NCI-H1930 (cell line): ENCODE data around the gene CLDN11.

Source experiments
- DNase-seq, 2 experiments: peaks; one replicate each; lab custom pipeline; 2025; lab: John Stamatoyannopoulos, UW

Gene CLDN11

DNA sequence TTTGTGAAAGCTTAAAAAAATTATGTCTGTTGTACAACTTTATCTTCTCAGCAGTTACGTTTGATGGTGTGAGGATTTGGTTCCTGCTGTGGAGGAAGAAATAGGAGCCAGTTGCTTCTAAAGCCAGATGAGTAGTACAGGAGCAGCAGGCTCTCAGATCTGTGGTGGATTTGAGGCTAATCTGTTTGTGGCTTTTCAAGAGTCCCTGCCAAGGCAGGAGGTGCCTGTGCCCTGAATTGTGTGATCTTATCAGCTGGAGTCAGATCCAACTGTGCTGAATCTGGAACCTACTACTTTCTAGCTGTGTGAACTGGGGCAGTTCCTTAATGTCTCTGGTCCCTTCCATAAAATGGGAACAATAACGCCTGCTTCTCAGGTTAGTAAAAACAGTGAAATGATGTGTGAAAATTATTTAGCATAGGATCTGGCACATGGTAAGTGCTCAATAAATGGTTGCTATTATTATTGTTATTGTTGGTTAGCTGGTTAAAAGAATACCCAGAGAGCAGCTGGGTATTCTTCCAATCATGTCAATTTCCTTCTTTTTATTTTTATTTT lies 7.7 kb downstream of the CLDN11 start:
- no peak for DNase-seq

DNA sequence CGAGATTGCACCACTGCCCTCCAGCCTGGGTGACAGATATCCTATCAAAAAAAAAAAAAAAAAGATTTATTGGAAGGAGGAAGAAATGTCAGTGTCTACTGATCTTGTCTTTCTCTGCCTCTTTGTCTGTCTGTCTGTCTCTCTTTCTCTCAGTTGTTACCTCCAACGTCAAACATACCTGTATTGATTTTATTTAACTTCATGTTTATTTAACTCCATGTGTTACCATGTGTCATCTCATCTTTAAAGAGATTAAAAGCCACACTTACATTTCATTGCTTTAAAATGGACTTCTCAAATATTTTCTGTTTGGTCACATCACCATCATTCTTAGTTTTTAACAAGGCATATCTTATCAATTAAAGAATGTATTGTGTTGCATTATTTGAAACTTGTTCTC lies 9.4 kb downstream of the CLDN11 start:
- DNase-seq = no peak

DNA sequence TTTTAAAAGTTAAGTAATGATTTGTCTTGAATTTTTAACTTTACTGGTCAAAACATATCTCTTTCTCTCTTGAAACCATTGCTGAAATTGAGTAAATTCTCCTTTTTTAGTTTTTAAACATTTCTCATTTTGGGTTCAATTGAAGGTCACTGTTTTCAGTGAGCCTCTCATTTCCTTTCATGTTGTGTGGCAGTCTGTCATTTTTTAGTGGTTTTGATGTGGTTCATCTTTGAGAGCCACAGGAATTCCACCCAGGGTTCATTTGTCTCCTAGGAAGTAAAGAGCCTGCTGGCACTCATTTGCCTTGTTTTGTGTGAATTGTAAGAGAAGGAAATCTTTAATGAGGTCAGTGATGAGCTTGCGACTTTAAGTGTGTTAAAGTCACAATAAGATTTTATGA lies 10.4 kb downstream of the CLDN11 start:
- no peak for DNase-seq

DNA sequence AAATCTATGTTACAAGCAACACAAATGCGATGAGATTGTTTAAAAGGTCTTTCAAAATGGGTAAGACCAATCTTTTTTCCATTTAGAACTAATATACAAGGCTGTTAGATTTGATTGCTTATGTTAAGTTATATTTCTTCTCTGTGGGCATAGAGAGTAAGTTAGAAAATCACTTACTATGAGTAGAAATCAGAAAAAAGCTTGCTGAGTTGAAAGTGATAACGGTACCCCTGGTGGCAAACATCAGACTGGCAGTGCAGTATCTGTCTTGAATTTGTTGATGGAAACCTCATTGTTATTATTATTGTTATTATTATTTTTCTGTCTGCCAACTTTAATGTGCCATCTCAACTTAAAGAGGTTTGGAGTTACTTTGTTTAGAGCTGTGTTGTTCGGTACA lies 12.4 kb downstream of the CLDN11 start:
- DNase-seq = no peak

DNA sequence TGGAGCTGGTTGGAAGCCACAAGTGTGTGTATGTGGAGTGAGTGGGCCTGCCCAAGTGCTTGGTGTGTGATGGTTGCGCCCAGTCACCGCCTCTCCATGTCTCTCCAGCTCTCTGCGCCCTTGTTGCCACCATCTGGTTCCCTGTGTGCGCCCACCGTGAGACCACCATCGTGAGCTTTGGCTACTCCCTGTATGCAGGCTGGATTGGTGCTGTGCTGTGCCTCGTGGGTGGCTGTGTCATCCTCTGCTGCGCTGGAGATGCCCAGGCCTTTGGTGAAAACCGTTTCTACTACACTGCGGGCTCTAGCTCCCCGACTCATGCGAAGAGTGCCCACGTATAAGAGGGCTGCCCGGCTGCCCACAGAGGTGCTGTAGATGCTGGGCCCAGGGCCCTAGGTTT lies 13.7 kb downstream of the CLDN11 start:
- no peak for DNase-seq

DNA sequence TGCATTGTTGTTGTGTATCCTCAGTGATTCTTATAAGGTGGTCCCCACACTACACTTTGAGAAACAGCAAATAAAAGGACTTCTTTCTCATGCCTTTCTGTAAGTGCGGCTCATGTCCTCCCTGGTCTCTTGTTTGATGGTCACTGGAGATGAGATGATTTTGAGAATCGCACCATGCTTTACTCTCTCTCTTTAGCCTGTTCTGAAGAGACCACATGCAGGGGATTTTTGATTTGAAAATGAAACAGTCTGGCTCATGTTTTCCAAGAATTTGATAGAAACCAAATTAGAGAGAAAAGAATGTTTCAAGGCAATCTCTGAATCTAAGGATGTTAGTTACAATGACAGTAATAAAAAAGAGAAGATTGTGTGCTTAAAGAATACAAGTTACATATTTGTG lies 18.0 kb downstream of the CLDN11 start:
- DNase-seq = no peak

DNA sequence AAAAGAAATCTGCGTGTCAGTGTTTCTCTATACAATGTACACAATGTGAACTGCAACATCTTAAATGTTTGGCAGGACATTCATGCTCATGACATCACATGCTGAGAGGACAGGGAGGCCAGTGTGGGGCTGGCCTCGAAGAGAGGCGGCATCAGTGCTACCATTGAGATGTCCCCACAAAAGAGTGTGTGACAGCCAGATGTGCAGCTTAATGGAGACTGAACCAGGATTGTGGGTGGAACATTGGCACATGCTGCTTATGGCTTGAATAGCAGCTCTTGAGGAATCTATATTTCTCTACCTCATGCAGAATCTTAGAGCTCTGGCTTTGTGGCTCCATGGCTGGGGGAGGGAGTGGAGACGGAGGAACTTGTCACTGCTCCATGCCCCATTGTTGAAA lies 18.5 kb downstream of the CLDN11 start:
- DNase-seq = no peak

DNA sequence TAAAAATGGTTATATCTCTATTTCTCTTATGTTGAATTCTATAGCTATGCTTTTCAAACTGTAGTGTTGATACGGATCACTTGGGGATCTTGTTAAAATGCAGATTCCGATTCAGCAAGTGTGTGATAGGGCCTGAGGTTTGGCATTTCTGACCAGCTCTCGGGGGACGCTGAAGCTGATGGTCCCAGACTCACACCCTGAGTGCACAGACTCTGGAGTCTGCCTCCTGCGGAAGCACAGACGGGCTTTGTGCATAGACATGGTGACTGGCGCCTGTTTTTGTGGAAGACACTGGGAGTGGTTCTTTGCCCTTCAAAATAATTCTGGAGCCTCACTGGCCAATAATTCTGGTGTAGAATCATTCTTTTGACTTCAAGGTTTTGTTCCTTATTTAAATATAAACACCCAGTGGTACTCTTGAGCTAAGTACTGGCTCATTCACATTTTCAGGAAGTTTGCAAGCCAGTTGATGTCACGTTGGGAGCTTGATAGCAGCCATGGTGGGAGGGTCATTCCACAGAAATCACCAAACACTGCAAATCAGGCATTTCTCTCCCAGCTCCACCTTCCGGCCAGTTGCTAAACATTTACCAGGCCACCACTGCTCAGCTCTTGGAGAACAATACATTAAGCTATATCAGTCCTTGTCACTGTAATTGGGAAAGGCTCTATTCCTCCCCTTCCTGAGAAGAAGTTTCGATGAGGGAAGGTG lies 19.2 kb downstream of the CLDN11 start:
- no peak for DNase-seq

DNA sequence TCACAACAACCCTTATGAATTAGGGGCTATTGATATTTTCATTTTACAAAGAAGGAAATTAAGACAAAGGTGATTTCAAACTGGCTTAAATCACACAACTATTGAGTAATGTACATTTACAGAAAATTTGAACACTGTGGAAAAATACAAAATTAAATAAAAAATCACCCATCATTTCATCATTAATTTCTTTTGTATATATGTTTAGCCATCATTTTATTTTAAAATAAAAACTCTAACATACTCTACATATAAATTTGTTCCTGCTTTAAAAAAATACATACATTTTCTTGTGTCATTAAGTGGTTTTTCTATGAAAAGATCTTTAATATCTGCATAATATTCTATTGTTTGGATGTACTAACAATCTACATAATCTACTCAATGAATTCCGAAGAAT lies 20.2 kb downstream of the CLDN11 start:
- no peak for DNase-seq

DNA sequence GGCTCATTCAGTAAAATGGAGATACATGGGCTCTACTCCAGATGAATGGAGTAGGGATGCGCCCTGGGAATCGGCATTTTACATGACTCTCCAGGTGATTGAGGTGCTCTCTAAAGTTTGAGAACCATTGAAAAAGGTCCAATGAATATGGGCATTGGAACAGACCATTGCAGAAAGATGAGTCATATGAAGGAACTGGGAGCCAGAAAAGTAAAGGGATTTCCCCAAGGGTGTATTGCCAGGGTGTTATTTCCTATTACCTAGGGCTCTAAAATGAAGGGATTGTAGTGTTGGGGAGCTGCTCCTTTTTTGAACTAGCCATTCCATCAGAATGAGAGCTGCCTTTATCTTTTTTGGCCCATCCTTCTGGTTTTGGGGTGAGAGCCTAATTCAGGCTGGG lies 21.7 kb downstream of the CLDN11 start:
- no peak for DNase-seq

DNA sequence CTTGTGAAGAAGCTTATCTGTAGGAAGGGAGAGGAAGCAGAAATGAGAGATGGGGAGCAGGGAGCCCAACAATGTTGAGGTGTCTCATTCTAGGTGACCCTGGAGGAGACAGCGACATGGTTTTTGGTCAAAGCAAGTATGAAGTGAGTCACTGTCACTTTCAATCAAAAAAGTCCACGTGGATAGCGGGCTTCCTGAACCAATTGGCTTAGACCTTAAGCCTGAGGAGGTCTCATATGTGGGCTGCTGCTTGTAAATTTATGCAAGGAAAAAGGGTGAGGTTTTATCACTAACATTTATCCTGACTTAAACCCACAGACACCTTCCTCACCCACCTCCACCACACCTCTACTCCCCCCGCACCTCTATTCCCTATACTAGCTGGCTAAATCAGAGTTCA lies 22.7 kb downstream of the CLDN11 start:
- DNase-seq = no peak

DNA sequence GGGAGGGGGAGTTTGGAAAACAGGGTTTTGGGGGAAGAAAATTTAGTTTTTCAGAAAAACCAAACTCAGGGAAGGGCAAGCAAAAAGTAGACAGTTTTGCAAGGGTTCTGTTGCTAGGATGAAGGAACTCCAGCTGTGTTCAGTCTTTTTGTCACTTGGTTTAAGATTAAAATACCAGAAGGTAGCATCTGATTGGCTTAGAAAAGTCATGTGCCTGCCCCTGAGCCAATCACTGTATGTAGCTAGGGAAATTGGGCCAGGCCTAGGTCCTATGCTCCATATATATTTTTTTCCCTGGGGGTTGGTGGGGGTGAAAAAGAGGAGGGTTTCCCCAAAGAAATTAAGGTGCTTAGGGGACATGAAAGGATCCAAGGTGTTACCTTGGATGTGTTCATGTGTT lies 24.3 kb downstream of the CLDN11 start:
- no peak for DNase-seq

DNA sequence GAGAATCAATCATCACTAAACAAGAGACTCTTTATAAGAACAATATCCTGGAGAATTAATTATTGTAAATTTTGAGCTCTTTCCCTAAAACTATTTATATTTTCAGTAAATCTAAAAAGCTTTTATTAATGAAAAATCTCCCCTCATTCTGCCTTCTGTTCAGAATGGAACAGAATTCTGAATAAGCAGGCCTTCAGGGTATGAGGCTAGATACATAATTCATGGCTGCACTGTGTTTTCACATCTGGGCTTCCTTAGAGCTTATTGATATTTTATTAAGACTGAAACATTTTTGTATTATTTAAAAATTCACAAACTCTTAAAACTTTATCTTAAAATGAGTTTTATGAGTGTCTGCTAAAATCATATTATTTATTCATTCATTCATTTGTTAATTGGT lies 24.8 kb downstream of the CLDN11 start:
- DNase-seq = no peak

DNA sequence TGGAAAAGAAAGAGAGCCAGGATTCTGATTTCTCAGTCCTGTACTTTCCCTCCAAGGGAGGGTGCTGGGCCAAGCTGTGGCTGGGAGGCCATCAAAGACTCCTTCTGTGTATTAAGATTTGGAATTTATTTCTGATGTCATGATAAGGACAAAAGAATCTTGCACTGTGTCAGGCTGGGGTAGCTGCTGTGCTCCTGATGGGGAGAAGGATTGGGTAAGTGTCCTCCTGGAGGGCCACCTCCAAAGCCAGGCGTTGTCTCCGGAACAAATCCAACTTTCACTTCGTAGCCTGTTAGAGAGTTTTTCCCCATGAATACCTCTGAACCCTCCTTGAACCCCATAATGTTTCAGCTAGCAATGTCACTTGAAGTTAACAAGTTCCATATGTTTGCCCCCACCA lies 29.9 kb downstream of the CLDN11 start:
- DNase-seq = no peak

DNA sequence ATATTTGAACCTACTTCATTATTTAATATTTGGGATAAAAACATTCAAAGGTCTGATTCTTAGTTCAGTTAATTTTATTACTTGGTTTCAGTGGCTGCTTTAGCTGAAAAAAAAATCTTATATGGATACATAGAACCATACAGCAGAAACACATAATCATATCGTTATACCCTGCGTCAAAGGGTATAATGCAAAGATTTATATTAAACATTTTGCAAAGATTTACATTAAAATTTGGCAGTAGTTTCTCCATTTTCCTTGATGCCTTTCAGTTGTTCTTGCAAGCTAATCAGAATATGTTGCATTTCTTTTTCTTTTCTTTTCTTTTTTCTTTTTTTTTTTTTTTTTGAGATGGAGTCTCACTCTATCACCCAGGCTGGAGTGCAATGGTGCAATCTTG lies 31.4 kb downstream of the CLDN11 start:
- DNase-seq = no peak

DNA sequence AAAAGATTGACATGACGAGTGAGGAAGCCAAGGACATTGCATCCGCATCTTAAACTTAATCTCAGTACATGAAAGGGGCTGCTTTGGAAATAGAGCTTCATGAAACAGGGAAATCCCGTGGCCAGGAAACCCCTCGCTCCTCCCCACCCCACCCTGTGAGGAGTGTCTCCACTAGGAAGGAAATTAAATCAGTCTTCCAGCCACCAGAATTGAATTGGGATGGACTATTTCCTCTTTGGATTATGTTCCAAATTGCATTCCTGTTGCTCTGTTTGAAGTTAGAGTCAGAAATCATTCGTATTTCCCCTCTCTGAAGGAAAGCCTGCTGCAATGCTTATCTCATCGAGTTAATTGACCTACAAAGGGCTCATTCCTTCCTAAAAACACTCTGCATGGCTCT lies 35.8 kb downstream of the CLDN11 start:
- DNase-seq = no peak

DNA sequence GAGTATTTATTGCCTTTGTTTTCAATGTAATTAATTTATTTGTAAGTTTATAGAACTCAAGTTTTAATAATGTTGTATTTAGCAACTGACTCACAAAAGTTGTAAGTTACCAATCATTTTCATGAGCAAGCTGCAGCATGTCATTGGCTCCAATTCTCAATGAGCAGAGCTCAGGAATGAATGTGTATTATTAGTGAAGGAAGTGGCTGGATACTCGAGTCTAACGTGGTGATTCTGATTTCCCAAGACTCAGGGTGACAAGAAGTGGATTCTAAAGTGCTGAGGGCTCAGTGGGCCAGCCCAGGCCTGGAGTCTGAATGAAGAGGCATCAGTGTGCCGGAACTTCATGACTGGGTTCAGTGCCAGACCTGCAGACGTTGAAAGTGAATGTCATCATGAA lies 39.6 kb downstream of the CLDN11 start:
- no peak for DNase-seq

DNA sequence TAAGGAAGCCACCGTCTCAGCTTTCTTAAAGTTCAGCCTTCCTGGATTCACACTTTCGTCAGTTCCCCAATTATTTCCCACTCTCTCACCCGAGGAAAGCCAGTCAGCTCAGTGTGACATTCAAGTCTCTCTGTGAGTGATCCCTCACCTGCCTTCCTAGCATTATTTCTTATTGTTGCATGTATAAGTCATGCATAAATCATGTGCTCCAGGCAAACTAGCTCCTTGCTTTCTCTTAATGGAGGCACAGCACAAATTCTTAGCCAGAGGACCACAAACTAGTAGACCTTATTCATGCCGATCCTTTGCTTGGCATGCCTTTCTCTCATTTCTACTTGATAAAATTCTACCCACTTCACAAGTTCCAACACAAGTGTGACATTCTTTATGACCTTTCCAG lies 44.3 kb downstream of the CLDN11 start:
- DNase-seq = no peak

DNA sequence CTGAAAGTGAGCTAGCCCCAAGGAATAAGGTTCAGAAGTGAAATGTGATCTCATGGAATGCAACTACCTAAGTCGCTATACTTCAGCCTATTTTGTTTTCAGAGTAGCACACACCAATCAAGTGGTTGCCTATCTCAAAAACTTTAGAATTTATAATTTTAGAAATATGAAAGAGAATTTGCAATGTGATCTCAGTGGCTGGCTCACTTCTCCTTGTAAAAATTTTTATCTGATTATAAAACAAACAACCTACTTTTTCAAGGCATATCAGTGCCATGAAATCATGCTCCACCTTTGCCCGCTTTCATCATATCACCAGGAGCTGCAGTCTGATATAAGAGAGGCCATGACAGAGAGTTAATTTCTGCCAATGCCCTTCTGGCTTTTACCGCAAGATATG lies 47.3 kb downstream of the CLDN11 start:
- no peak for DNase-seq

DNA sequence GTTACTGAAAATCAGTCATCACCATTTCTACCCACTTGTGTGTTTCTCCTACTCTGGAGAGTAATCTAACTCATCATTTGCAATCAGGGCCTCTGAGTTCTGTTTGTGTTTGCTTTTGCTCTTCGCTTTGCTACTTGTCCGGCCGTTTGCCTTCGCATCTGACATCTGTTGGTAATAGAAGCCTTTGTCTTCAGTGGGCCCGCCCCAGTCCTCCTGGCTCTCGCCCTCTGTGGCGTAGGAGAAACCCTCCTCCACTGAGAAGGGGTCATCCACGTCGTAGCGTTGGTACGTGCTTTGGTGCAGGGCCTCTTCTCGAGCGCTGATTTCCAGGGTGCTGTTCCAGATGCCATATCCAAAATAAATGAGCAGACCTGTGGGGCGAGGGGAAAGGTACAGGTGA lies 48.3 kb downstream of the CLDN11 start:
- DNase-seq = no peak

DNA sequence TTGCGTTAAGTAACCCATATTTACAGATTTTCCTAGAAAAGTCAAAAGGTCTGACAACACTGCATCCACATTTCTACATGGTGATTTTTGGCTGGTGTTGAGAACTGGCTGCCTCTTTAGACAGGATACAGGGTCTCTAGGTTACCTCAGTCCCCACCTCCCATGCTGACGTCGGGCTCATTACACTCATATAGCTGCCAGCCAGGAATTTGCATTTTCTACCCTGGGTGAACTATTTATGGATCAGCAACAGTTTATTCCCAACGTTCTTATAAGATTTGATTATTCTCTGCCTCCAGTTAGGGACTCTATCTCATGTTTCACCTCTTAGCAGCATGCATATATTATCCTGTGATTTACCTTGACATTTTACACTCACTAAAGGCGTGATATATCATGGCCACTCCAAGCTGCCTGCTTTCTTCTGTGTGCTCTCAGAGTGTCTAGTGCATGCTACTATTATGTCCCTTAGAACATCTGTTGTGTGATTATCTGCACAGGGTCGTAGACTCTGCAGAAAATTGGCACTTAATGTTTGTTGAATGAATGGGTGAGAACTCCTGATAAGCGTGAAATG lies 49.0 kb downstream of the CLDN11 start:
- no peak for DNase-seq

DNA sequence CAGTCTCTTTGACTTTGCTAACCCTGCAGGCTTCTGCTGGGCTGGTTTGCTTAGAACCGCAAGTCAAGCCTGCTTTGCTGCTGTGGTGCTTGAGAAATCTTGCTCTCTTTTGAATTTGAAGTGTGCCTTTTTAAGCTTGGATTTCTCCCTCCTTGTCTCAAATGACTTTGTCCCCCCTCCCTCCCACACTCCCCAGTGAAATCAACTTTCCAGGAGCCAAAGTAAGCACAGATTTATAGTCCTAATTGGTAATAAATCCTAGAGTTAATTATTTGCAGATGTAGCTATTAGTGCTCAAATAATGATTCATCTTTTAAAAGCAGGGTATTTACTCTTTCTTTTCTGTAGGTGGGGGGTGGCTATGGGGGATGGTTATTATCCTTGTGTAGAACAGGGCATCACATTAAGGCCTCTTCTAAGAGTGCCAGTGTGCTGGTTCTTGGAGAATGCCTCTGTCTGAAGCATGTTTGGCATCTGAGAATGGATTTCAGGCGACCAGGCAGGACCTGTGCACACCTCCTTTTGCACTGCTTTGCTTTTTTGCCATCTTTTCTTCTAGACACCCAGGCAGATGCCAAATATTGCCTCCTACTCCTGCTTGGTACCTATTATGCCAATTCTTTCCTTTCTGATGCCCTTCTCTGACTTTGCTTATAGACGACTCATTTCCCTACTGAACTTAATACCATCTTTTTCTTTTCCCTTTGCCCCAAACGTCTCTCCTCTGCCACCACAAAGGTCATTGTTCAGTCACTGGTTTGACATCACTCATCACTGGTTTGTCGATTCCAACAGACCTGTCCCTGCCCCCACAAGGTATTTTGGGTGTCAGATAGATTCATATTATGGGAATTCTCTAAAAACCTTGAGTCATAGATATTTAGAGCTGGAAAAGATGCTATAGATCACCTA lies 50.7 kb downstream of the CLDN11 start:
- peak in 1 of 2 experiments; percentile 5 for DNase-seq
